Smooth muscle cell (in vitro differentiated cells): ENCODE results near the gene IREB2. TPM values are rescaled to one million over a fixed set of nuclear protein-coding genes. Genes with fewer than 3 reads are reported as not detected.

ENCODE experiments used
- DNase-seq: peaks from one replicate; lab custom pipeline; 2025; ENCODE audit not compliant: unreplicated experiment; lab: John Stamatoyannopoulos, UW
- H2AFZ ChIP-seq: fragments of 200-600 bp; sonication (generic); 2 replicates; pipeline ENCODE4 v1.6.0; 2016; ENCODE audit warnings: antibody characterized with exemption, low read depth, mild to moderate bottlenecking
- H3F3A ChIP-seq: fragments of 200-600 bp; sonication (generic); 2 replicates; pipeline ENCODE4 v1.6.0; 2017; ENCODE audit warnings: antibody characterized with exemption, low read depth
- H3K27ac ChIP-seq: fragments of 200-600 bp; sonication (generic); 2 replicates; pipeline ENCODE4 v1.5.1; 2016; ENCODE audit warnings: low read depth, mild to moderate bottlenecking
- H3K27me3 ChIP-seq: fragments of 200-600 bp; sonication (generic); 2 replicates; pipeline ENCODE4 v1.6.1; 2016; ENCODE audit warnings: low read depth, mild to moderate bottlenecking
- H3K36me3 ChIP-seq: fragments of 200-600 bp; sonication (generic); 2 replicates; pipeline ENCODE4 v1.5.1; 2016; ENCODE audit warnings: low read depth
- H3K4me1 ChIP-seq: fragments of 200-600 bp; sonication (generic); 2 replicates; pipeline ENCODE4 v1.5.1; 2016; ENCODE audit warnings: low read depth
- H3K4me2 ChIP-seq: fragments of 200-600 bp; sonication (generic); 2 replicates; pipeline ENCODE4 v1.6.0; 2016; ENCODE audit warnings: mild to moderate bottlenecking
- H3K4me3 ChIP-seq: fragments of 200-600 bp; sonication (generic); 2 replicates; pipeline ENCODE4 v1.5.1; 2016; ENCODE audit warnings: mild to moderate bottlenecking
- H3K79me2 ChIP-seq: fragments of 200-600 bp; sonication (generic); 2 replicates; pipeline ENCODE4 v1.6.0; 2016; ENCODE audit warnings: low read depth, mild to moderate bottlenecking
- H3K9ac ChIP-seq: fragments of 200-600 bp; sonication (generic); 2 replicates; pipeline ENCODE4 v1.6.0; 2016; ENCODE audit warnings: low read depth
- H3K9me3 ChIP-seq: fragments of 200-600 bp; sonication (generic); replicated peaks from 2 replicates; pipeline ENCODE4 v1.5.1; 2016; ENCODE audit warnings: low read depth
- H4K20me1 ChIP-seq: fragments of 200-600 bp; sonication (generic); 2 replicates; pipeline ENCODE4 v1.6.0; 2016; ENCODE audit warnings: low read depth
- CTCF ChIP-seq: fragments of 200-600 bp; sonication (generic); IDR thresholded peaks from 2 replicates; pipeline ENCODE4 v1.5.1; 2017; ENCODE audit warnings: borderline replicate concordance, mild to moderate bottlenecking, antibody characterized with exemption; ENCODE audit not compliant: insufficient read depth, poor library complexity, severe bottlenecking
- WGBS: methylation state at CpG from one replicate; pipeline ENCODE4 v1.1.7; 2016; ENCODE audit warnings: low lambda C conversion rate; 5-methylcytosine and 5-hydroxymethylcytosine counted together
- polyA plus RNA-seq: library from polyadenylated mRNA; unstranded; fragments of >200 nt; fragmentation: Nextera tagmentation; extraction: Ambion mirVana; gene quantifications from 2 replicates; pipeline ENCODE4 v1.2.1, GENCODE V29; 2016
- total RNA-seq: library from RNA; depleted of rRNA; stranded (reverse); fragments of >200 nt; gene quantifications from 2 replicates; pipeline ENCODE4 v1.2.3, GENCODE V29; 2014

Gene IREB2
- total and polyA plus RNA-seq, 2 experiments from 2014 or later: 14.1 to 34.3 TPM

- peaks cover 5% of the 10 kb centered on the region for H3K4me1 ChIP-seq
- no peak overlapping the region for H3K4me3 ChIP-seq
- H2AFZ ChIP-seq: no peak overlapping the region
- no peaks in the 10 kb centered on the region for H3K9me3 ChIP-seq
- H3F3A ChIP-seq: peaks cover 4% of the 10 kb centered on the region
- no peak overlapping the region for H3K27ac ChIP-seq
- no peaks in the 10 kb centered on the region for H3K36me3 ChIP-seq
- no peaks in the 10 kb centered on the region for H3K79me2 ChIP-seq
- no peaks in the 10 kb centered on the region for H3K27me3 ChIP-seq
- H3K9ac ChIP-seq: no peak overlapping the region
- WGBS: 78% methylated on average over 4 of the region's 4 CpGs
- no peak for DNase-seq
- H4K20me1 ChIP-seq: no peaks in the 10 kb centered on the region
- TF ChIP-seq CTCF: no peak
- no peak overlapping the region for H3K4me2 ChIP-seq
These were observed 29.7 kb upstream of the IREB2 start for GRCh38 chr15:78408355-78408640.

GRCh38 chr15:78408961-78409360 is 29.1 kb upstream of the IREB2 start:
- H3K27ac ChIP-seq: no peak overlapping the region
- no peak overlapping the region for H3K9ac ChIP-seq
- H3K79me2 ChIP-seq: no peaks in the 10 kb centered on the region
- TF ChIP-seq CTCF: no peak
- no peaks in the 10 kb centered on the region for H3K36me3 ChIP-seq
- H3K9me3 ChIP-seq: no peaks in the 10 kb centered on the region
- DNase-seq: no peak
- 34% methylated on average over 2 of the region's 2 CpGs for WGBS
- H3K4me2 ChIP-seq: no peak overlapping the region
- H3K27me3 ChIP-seq: no peaks in the 10 kb centered on the region
- H4K20me1 ChIP-seq: no peaks in the 10 kb centered on the region
- no peak overlapping the region for H3K4me3 ChIP-seq
- H3K4me1 ChIP-seq: peaks cover 5% of the 10 kb centered on the region
- peaks cover 4% of the 10 kb centered on the region for H3F3A ChIP-seq
- H2AFZ ChIP-seq: peak overlapping the region; percentile 27

DNA sequence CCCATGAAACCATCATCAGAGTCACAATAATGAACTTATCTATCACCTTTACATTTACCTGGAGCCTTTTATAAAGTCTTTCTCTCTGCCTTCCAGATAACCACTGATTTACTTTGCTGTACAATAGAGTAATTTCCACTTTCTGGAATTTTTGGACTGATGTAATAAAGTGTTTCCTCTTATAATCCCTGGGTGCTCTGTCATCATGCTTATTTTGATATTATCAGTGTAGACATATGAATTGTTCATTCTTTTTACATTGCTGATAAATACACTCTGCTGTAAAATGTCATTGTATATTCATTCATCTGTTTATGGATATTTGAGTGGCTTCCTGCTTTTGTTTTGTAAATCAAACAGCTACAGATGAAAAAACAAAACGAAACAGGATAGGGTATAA is 27.0 kb upstream of the IREB2 start:
- Histone ChIP-seq H4K20me1 (no peaks in the 10 kb centered on the region), H3K27ac (no peak overlapping the region), H3K36me3 (no peaks in the 10 kb centered on the region), H3K9me3 (no peaks in the 10 kb centered on the region), H3K4me1 (peaks cover 5% of the 10 kb centered on the region), H3K4me2 (no peak overlapping the region), H3K4me3 (no peak overlapping the region), H3F3A (peaks cover 4% of the 10 kb centered on the region), H3K79me2 (no peaks in the 10 kb centered on the region), H3K27me3 (no peaks in the 10 kb centered on the region), H2AFZ (no peak overlapping the region), H3K9ac (no peak overlapping the region)
- no peak for DNase-seq
- TF ChIP-seq CTCF: no peak
- WGBS: 55% methylated on average over 1 of the region's 1 CpG

GRCh38 chr15:78414621-78415250 is 23.3 kb upstream of the IREB2 start:
- Histone ChIP-seq H3K36me3 (no peaks in the 10 kb centered on the region), H3K4me2 (no peak overlapping the region), H4K20me1 (no peaks in the 10 kb centered on the region), H2AFZ (no peak overlapping the region), H3K4me1 (no peaks in the 10 kb centered on the region), H3K27ac (no peak overlapping the region), H3K4me3 (no peak overlapping the region), H3K9ac (no peak overlapping the region), H3K79me2 (no peaks in the 10 kb centered on the region), H3K27me3 (no peaks in the 10 kb centered on the region), H3K9me3 (no peaks in the 10 kb centered on the region), H3F3A (no peaks in the 10 kb centered on the region)
- WGBS: 81% methylated on average over 3 of the region's 3 CpGs
- DNase-seq: no peak
- TF ChIP-seq CTCF: no peak
